ENCODE measurements around the gene TOP2B.

GRCh38 chr3:25589104-25589782 lies 75.5 kb downstream of the TOP2B start:
- TF ChIP-seq CTCF (conservative IDR thresholded peaks at IDR 0.05 in 1 of 2, IDR thresholded peaks at IDR 0.05 in 1 of 2; ENCODE audit: low read depth in 1 of 2, low read length in 2 of 2) (no peak), EZH2 (IDR thresholded peaks at IDR 0.05; ENCODE audit: low read length, missing control alignments) (no peak)
